ENCODE data around the gene STPG2.
"Not testable (repeated sequence)": the region's sequence is repeated elsewhere in the genome, so short reads cannot be mapped to it uniquely, and the experiment has no call there.

The STPG2 gene

DNA sequence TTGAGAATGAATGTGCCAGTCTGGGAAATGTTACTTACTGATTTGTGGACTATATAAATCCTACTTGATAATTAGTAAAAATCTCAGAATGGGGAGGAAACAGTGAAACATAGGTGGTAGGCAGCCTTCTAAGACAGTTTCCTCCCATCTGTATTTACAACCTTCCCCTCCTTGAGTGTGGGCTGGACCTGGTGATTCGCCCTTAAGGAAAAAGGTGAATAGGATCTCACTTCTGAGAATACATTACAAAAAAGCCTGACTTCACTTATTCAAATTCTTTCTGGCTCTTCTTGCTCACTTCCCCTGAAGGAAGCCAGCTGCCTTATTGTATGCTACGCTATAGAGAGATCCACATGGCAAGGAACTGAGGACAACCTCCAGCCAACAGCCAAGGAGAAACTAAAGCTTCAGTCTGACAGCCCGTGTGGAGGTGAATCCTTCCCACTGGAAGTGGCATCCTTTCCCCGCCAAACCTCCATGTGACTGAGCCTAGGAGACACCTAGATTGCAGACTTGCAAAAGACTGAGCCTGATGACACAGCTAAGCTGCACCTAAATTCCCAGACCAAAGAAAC lies 585.0 kb downstream of the STPG2 start:
- Histone ChIP-seq H3K4me3 (ENCODE audit: low read length) (no peak overlapping the region), H3K27me3 (replicated peaks; ENCODE audit: control insufficient read depth, insufficient read depth, low read length) (no peaks in the 10 kb centered on the region), H3K4me1 (ENCODE audit: control insufficient read depth, insufficient read depth, low read length) (no peaks in the 10 kb centered on the region)

DNA sequence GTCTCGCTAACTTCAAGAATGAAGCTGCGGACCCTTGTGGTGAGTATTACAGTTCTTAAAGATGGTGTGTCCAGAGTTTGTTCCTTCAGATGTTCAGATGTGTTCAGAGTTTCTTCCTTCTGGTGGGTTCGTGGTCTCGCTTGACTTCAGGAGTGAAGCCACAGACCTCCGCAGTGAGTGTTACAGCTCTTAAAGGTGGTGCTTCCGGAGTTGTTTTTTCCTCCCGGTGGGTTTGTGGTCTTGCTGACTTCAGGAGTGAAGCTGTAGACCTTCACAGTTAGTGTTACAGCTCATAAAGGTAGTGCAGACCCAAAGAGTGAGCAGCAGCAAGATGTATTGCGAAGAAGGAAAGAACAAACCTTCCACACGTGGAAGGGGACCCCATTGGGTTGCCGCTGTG lies 592.6 kb downstream of the STPG2 start:
- H3K4me1 ChIP-seq (ENCODE audit: control insufficient read depth, insufficient read depth, low read length); DNase-seq (ENCODE audit: low read depth); H3K9ac ChIP-seq (ENCODE audit: low read length); H3K27me3 ChIP-seq (replicated peaks; ENCODE audit: control insufficient read depth, insufficient read depth, low read length); H3K4me3 ChIP-seq (ENCODE audit: low read length); H3K36me3 ChIP-seq (ENCODE audit: control insufficient read depth, insufficient read depth, low read length, severe bottlenecking); H3K9me3 ChIP-seq (ENCODE audit: control insufficient read depth, low read length): not testable (repeated sequence)

More for the DNA sequence above, 585.0 kb downstream of the STPG2 start:
- Histone ChIP-seq H3K36me3 (ENCODE audit: control insufficient read depth, insufficient read depth, low read length, severe bottlenecking) (no peaks in the 10 kb centered on the region), H3K9me3 (ENCODE audit: control insufficient read depth, low read length) (no peaks in the 10 kb centered on the region), H3K9ac (ENCODE audit: low read length) (no peak overlapping the region)
- no peak for DNase-seq (ENCODE audit: low read depth)

DNA sequence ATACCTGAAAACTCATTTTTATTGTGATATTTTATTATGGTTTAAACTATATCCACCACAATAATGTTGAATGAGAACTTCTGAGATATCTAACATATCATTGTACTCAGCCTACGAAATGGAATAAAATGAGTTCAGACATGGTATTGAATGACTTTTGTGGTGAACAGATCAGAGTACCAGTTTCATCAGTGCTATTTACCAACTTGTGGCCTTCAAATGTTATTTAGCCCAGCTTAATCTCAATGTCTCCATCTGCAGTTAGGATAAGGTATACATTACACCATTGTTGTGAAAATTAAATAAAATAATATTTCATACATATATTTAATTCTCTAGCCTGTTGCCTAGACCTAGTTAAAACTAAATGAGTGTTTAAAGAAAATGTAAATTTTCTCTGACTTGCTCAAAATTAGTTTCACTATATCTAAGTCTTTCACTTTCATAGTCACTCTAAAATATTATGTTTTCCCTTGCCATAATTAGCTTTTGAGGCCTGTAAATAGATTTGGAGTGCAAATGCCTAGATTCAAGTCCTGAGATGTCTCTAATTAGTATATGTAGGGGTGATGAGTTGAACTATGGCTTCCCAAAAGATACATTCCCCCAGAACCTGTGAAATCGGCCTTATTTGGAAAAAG lies 594.2 kb downstream of the STPG2 start:
- Histone ChIP-seq H3K4me3 (ENCODE audit: low read length) (no peak overlapping the region), H3K9ac (ENCODE audit: low read length) (no peak overlapping the region), H3K36me3 (ENCODE audit: control insufficient read depth, insufficient read depth, low read length, severe bottlenecking) (no peaks in the 10 kb centered on the region), H3K9me3 (ENCODE audit: control insufficient read depth, low read length) (no peaks in the 10 kb centered on the region), H3K4me1 (ENCODE audit: control insufficient read depth, insufficient read depth, low read length) (no peaks in the 10 kb centered on the region), H3K27me3 (replicated peaks; ENCODE audit: control insufficient read depth, insufficient read depth, low read length) (no peaks in the 10 kb centered on the region)
- no peak for DNase-seq (ENCODE audit: low read depth)

DNA sequence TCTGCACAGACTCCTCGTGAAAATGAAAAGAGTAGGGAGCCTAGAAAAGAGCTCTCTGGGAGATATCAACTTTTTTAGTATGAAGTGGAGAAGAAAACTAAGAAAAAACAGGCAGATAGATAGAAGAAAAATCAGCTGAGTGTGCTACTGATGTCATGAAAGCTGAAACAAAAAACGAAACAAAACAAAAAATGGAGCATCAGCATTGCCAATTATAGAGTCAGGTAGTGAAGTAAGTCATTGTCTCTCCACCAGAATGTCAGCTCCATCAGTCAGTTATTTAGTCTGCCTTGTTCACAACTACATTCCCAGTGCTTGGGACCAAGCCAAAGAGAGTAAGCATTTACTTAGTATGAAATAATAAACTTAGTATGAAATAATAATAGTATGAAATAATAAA lies 595.1 kb downstream of the STPG2 start:
- H3K9me3 ChIP-seq (ENCODE audit: control insufficient read depth, low read length): no peaks in the 10 kb centered on the region
- no peaks in the 10 kb centered on the region for H3K4me1 ChIP-seq (ENCODE audit: control insufficient read depth, insufficient read depth, low read length)
- H3K27me3 ChIP-seq (replicated peaks; ENCODE audit: control insufficient read depth, insufficient read depth, low read length): no peaks in the 10 kb centered on the region
- H3K36me3 ChIP-seq (ENCODE audit: control insufficient read depth, insufficient read depth, low read length, severe bottlenecking): no peaks in the 10 kb centered on the region
- H3K9ac ChIP-seq (ENCODE audit: low read length): no peak overlapping the region
- H3K4me3 ChIP-seq (ENCODE audit: low read length): no peak overlapping the region
- no peak for DNase-seq (ENCODE audit: low read depth)

DNA sequence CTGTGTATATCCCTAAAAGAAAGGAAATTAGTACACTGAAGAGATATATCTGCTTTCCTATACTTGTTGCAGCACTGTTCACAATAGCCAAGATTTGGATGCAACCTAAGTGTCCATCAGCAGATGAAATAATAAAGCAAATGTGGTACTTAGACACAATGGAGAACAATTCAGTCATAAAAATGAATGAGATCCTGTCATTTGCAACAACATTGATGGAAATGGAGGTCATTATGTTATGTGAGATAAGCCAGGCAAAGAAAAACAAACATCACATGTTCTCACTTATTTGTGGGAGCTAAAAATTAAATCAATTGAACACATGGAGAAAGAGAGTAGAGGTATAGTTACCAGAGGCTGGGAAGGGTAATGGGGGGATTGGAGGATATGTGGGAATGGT lies 611.9 kb downstream of the STPG2 start:
- DNase-seq (ENCODE audit: low read depth): no peak
- Histone ChIP-seq H3K4me3 (ENCODE audit: low read length) (no peak overlapping the region), H3K9ac (ENCODE audit: low read length) (no peak overlapping the region), H3K4me1 (ENCODE audit: control insufficient read depth, insufficient read depth, low read length) (no peaks in the 10 kb centered on the region), H3K27me3 (replicated peaks; ENCODE audit: control insufficient read depth, insufficient read depth, low read length) (no peaks in the 10 kb centered on the region), H3K9me3 (ENCODE audit: control insufficient read depth, low read length) (no peaks in the 10 kb centered on the region), H3K36me3 (ENCODE audit: control insufficient read depth, insufficient read depth, low read length, severe bottlenecking) (no peaks in the 10 kb centered on the region)

DNA sequence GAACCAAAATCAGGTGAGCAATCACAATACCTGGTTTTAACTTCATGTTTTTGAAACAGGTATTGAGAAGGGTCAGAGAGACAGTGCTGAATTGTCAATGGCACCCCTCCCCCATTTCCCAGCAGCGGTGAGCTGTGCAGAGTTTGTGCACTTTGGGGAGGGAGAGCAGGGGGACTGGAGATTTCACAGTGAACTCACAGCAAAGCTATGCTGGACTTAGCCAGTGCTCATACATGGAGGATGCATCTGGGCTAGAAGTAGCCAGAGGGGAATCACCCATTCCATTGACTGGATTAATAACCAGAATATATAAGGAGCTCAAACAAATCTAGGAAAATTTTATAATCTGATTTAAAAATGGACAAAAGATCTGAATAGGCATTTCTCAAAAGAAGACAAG lies 612.6 kb downstream of the STPG2 start:
- Histone ChIP-seq H3K9ac (ENCODE audit: low read length) (no peak overlapping the region), H3K27me3 (replicated peaks; ENCODE audit: control insufficient read depth, insufficient read depth, low read length) (no peaks in the 10 kb centered on the region), H3K4me1 (ENCODE audit: control insufficient read depth, insufficient read depth, low read length) (no peaks in the 10 kb centered on the region), H3K9me3 (ENCODE audit: control insufficient read depth, low read length) (no peaks in the 10 kb centered on the region), H3K4me3 (ENCODE audit: low read length) (no peak overlapping the region), H3K36me3 (ENCODE audit: control insufficient read depth, insufficient read depth, low read length, severe bottlenecking) (no peaks in the 10 kb centered on the region)
- no peak for DNase-seq (ENCODE audit: low read depth)

DNA sequence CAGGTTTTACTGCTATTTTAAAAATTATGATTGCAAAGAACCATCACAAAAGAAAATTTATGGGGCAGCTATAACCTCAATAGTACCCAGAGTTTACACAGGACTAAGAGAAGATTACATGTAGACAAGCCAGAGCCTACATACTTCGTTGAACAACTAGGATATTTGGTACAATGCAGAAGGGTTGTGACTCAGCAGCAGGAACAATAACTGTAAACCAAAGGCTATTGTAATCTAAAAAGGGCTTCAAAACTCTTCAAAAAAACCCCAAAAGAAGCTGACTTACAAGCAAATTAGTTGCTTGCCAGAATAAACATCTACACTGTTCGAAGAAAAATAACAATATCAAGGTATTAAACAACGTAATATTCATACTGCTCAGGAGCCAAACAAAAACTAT lies 618.0 kb downstream of the STPG2 start:
- Histone ChIP-seq H3K27me3 (replicated peaks; ENCODE audit: control insufficient read depth, insufficient read depth, low read length) (no peaks in the 10 kb centered on the region), H3K9me3 (ENCODE audit: control insufficient read depth, low read length) (no peaks in the 10 kb centered on the region), H3K4me3 (ENCODE audit: low read length) (no peak overlapping the region), H3K4me1 (ENCODE audit: control insufficient read depth, insufficient read depth, low read length) (no peaks in the 10 kb centered on the region), H3K36me3 (ENCODE audit: control insufficient read depth, insufficient read depth, low read length, severe bottlenecking) (no peaks in the 10 kb centered on the region), H3K9ac (ENCODE audit: low read length) (no peak overlapping the region)
- no peak for DNase-seq (ENCODE audit: low read depth)

DNA sequence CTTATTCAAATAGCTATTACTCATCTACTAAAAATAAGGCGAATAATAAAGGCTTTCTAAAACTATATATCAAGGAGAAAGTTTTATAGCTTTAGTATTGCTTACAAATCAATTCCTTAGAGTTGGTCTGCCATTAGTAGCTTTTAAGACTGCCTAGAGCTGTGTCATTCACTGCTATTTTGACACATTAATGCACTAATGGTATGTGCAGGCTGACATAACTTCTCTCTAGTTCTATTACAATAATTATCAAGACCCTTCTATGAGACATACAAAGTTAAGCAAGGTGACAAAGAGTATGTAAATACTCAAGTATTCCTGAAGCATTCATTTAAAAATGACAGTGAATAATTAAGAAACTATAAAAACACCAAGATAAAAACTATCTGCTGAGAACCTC lies 625.3 kb downstream of the STPG2 start:
- DNase-seq (ENCODE audit: low read depth): no peak
- no peak overlapping the region for H3K9ac ChIP-seq (ENCODE audit: low read length)

DNA sequence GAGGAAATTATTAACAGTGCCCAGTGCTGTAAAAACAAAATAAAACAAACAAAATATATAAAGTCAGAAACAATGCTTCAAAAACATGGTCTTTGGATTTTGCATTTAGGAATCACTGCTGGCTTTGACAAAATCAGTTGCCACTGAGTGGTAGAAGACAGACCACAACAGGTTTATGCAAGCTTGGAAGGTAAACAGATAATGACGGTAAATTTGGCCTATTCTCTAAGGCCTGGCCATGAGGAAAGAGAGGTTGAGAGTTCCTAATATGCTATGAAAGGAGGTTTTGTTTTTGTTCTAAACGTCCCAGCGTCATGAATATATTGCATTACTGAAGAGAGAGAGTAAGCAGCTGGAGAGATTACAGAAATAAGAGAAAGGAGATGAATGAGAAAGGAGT lies 629.4 kb downstream of the STPG2 start:
- DNase-seq (ENCODE audit: low read depth): no peak
- H3K36me3 ChIP-seq (ENCODE audit: control insufficient read depth, insufficient read depth, low read length, severe bottlenecking): no peaks in the 10 kb centered on the region
- no peak overlapping the region for H3K9ac ChIP-seq (ENCODE audit: low read length)
- H3K9me3 ChIP-seq (ENCODE audit: control insufficient read depth, low read length): no peaks in the 10 kb centered on the region
- no peaks in the 10 kb centered on the region for H3K4me1 ChIP-seq (ENCODE audit: control insufficient read depth, insufficient read depth, low read length)
- no peak overlapping the region for H3K4me3 ChIP-seq (ENCODE audit: low read length)
- H3K27me3 ChIP-seq (replicated peaks; ENCODE audit: control insufficient read depth, insufficient read depth, low read length): no peaks in the 10 kb centered on the region

More for the DNA sequence above, 625.3 kb downstream of the STPG2 start:
- Histone ChIP-seq H3K4me1 (ENCODE audit: control insufficient read depth, insufficient read depth, low read length) (no peaks in the 10 kb centered on the region), H3K36me3 (ENCODE audit: control insufficient read depth, insufficient read depth, low read length, severe bottlenecking) (no peaks in the 10 kb centered on the region), H3K4me3 (ENCODE audit: low read length) (no peak overlapping the region), H3K27me3 (replicated peaks; ENCODE audit: control insufficient read depth, insufficient read depth, low read length) (no peaks in the 10 kb centered on the region), H3K9me3 (ENCODE audit: control insufficient read depth, low read length) (no peaks in the 10 kb centered on the region)

Data from adipocyte (in vitro differentiated cells).